ENCODE measurements around the gene MRPL16.

- TF ChIP-seq POLR2A (IDR thresholded peaks at IDR 0.05): no peak
- no peak for TF ChIP-seq CTCF (IDR thresholded peaks at IDR 0.05)
Measured at GRCh38 chr11:59760771-59761170, 49.8 kb downstream of the MRPL16 start.
